Measurements from ENCODE around the gene NAGS.
A peak's percentile ranks its signal among the peaks of the same experiment; 100 is the strongest.

Gene NAGS

DNA sequence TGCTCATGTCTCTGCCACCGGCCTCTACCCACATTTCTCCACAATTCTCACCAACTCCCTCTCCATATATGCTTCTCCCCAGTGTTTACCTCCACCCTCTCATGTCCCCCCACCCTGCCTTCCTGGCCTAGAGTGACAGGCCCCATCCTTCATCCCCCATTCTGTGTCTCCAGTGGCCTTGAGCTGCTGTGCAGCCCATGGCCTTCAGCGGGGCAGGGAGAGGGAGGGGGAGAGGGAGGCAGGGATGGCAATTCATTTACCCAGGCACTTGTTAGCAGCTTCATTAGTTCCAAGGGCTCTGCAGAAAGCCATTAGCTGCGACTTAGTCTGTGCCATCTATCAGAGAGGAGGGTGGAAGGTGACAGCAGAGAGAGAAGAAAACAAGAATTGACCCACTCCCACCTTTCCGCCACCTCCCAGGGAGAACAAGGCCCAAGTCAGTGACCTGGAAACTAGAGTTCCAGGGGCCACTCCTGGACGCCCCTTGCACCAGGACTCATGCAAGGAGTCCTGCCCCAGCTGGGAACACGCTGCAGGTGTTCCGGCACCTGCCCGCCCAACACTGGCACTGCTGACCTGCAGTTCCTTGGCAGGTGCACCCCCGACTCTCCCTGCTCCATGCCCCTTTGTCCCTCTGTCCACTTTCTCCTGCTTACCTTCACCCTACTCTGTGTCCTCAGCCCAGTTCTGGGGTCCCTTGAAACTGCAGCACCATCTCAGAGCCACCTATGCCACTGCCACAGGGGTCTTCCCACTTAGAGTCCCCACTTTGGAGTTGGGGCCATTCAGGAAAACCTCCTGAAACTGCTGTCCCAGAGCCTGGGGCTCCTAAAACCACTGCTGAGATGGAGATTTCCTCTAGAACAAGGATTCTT is 27.2 kb upstream of the NAGS start:
- no peak for DNase-seq
- TF ChIP-seq GATA1 (IDR thresholded peaks at IDR 0.05; ENCODE audit: low read depth, low read length) (no peak), POLR2A (IDR thresholded peaks at IDR 0.05; ENCODE audit: low read length) (no peak)

- no peak for TF ChIP-seq POLR2A (IDR thresholded peaks at IDR 0.05; ENCODE audit: low read length)
Measured at GRCh38 chr17:43978078-43978477, 26.3 kb upstream of the NAGS start.

GRCh38 chr17:43979011-43979410 is 25.4 kb upstream of the NAGS start:
- TF ChIP-seq GATA1 (IDR thresholded peaks at IDR 0.05; ENCODE audit: low read depth, low read length) (no peak), POLR2A (IDR thresholded peaks at IDR 0.05; ENCODE audit: low read length) (no peak)
- no peak for DNase-seq

More at GRCh38 chr17:43978078-43978477, 26.3 kb upstream of the NAGS start:
- DNase-seq = no peak

DNA sequence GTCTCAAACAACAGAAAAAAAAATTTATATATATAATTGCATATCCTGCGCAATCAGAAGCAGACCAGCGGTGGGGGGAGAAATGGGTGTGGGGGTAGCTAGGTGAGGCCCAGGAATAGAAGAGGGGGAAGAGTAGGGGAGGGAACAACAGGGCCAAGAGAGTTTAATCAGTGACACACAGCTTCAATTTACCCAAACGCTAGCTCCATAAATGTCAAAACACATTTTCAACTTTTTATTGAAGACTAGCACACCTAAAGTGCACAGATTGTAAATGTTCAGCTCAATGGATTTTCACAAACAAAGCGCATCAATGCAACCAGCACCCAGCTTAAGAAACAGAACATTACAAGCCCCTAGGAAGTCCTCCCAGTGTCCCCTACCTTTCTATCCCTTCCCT is 24.8 kb upstream of the NAGS start:
- DNase-seq = no peak
- TF ChIP-seq GATA1 (IDR thresholded peaks at IDR 0.05; ENCODE audit: low read depth, low read length) = no peak
- TF ChIP-seq POLR2A (IDR thresholded peaks at IDR 0.05; ENCODE audit: low read length) = no peak

GRCh38 chr17:43982171-43982570 is 22.3 kb upstream of the NAGS start:
- DNase-seq = no peak
- TF ChIP-seq POLR2A (IDR thresholded peaks at IDR 0.05; ENCODE audit: low read length) (no peak), GATA1 (IDR thresholded peaks at IDR 0.05; ENCODE audit: low read depth, low read length) (no peak)

- no peak for TF ChIP-seq GATA1 (IDR thresholded peaks at IDR 0.05; ENCODE audit: low read depth, low read length)
- no peak for TF ChIP-seq POLR2A (IDR thresholded peaks at IDR 0.05; ENCODE audit: low read length)
- no peak for DNase-seq
Measured at GRCh38 chr17:43983196-43983514, 21.3 kb upstream of the NAGS start.

DNA sequence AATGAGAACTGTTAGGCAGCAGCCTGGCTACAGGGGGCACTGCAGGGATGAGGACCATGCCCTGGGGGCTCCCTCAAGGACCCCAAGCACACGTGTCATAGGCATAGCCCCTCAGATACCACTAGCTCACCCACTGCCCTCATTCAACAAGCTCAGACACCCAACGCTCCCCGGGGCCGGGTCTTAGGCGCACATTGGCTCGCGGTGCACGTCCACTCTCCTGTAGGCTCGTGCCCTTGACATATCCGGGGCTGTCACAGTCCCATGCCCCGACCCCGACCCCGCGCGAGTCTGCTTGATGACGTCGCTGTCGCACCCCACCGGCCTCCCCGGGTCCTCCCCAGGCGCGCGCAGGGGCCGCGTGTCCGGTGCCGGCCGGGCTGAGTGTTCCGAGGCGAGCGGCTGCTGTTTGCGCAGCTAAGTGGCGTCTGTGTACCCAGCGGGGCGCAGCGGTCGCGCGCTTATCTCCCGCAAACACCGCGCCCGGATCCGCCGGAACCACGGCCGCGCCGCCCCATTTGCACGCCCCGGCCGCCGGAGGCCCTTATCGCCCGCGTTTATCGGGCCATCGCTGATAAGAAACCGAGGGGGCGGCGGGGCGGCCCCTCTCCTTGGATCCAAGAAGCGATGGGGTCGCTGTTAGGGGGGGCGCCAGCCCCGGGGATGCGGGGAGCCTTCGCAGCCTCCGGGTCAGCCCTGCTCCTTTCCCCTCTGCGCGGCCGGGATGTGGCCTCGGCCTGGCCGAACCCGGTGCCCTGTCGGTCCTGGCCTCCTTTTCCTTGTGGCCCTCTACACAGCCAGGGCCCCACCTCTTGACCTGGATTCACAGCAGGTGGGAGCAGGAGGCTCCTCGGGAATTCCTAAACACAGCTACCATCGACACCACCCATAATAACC is 20.7 kb upstream of the NAGS start:
- DNase-seq = peak; percentile 53 to 60
- TF ChIP-seq GATA1 (IDR thresholded peaks at IDR 0.05; ENCODE audit: low read depth, low read length) (no peak), POLR2A (IDR thresholded peaks at IDR 0.05; ENCODE audit: low read length) (no peak)

DNA sequence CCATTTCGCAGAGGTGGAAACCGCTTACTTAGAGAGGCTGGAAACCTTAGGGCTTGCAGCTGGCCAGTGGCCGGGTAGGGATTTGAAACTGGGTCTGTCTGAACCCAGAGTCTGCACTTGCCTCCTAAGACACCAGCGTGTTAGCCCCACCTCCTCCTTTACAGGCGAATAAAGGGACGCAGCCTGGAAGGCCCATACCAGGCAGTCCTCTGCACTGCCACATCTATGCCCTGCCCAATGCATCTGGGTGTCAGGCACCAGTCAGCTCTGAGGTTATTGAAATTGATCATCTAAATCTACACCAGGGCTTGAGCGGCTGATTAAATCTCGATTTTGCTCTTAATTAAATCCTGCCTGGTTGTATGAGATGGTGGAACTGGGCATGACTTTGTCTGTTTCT is 19.9 kb upstream of the NAGS start:
- no peak for DNase-seq
- no peak for TF ChIP-seq POLR2A (IDR thresholded peaks at IDR 0.05; ENCODE audit: low read length)

GRCh38 chr17:43986225-43986981 is 18.0 kb upstream of the NAGS start:
- TF ChIP-seq POLR2A (IDR thresholded peaks at IDR 0.05; ENCODE audit: low read length) (no peak), GATA1 (IDR thresholded peaks at IDR 0.05; ENCODE audit: low read depth, low read length) (no peak)
- DNase-seq = no peak

DNA sequence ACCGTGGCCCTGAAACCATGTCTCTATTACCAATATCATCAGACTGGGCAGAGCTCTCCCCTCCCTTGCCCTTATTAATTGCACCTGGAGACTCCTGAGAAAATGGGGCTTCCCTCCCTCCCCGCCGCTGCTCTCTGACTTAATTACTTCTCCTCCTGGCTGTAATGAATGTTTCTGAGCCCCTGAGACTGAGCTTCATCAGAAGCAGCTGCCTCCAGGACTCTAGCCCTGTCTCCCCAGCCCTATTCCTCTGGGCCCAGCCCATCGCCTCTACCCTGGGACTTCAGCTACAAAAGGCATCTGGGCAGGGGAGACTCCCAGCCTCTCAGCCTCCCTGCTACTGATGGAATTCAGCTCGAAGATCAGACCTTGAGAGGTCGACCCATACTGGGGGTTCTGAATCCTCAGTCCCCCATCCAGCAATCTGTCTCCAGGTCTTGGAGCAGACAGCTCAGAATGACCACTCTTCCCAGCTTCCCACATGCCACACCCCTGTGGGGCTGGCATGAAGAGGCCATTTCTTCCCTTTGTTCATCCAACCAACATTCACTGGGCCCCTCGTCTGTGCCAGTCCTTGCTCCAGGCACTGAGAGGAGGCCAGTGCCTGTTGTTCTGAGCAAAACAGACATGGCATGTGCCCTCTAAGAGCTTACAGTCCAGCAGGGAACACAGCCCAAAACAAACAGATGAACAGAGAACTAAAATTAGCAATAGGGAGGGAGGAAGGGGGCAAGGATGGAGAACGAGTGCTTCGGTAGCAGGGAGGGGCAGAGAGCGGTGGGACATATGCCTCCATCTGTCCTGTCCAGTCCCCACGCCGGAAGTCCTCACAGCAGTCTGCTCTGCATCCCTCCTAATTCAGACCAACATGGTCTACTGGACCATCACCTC is 17.0 kb upstream of the NAGS start:
- TF ChIP-seq POLR2A (IDR thresholded peaks at IDR 0.05; ENCODE audit: low read length) (no peak), GATA1 (IDR thresholded peaks at IDR 0.05; ENCODE audit: low read depth, low read length) (no peak)
- no peak for DNase-seq

- DNase-seq = no peak
- TF ChIP-seq GATA1 (IDR thresholded peaks at IDR 0.05; ENCODE audit: low read depth, low read length) (no peak), POLR2A (IDR thresholded peaks at IDR 0.05; ENCODE audit: low read length) (no peak)
Measured at GRCh38 chr17:43988301-43988700, 16.1 kb upstream of the NAGS start.

DNA sequence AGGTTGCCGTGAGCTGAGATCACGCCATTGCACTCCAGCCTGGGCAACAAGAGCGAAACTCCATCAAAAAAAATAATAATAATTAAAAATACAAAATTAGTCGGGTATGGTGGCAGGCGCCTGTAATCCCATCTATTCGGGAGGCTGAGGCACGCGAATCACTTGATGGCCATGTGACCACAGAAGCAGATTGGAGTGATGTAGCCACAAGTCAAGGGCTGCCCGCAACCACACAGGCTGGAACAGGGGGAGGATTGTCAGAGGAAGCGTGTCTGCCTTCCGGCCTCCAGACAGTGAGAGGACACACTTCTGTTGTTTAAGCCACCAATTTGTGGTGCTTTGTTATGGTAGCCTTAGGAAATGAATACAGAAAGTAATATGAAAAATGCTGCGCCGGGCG is 11.8 kb upstream of the NAGS start:
- TF ChIP-seq GATA1 (IDR thresholded peaks at IDR 0.05; ENCODE audit: low read depth, low read length) = no peak
- TF ChIP-seq POLR2A (IDR thresholded peaks at IDR 0.05; ENCODE audit: low read length) = no peak
- DNase-seq = no peak

All from erythroblast (primary cell).